Activated naive CD4-positive, alpha-beta T cell treated with anti-CD3 and anti-CD28 coated beads, Interleukin-2, amount 50 U/mL, for 24 hours (primary cell): ENCODE measurements around the gene FZR1.
A peak's percentile ranks its signal among the peaks of the same experiment; 100 is the strongest.
"Not testable (repeated sequence)": the region's sequence is repeated elsewhere in the genome, so short reads cannot be mapped to it uniquely, and the experiment has no call there.

Experiments used
- H3K27ac Mint-ChIP-seq: one replicate; pipeline ENCODE4 v1.8.0; 2021; ENCODE audit warnings: mild to moderate bottlenecking, mixed read lengths
- H3K27me3 Mint-ChIP-seq: one replicate; pipeline ENCODE4 v1.8.0; 2021; ENCODE audit warnings: mixed read lengths
- H3K36me3 Mint-ChIP-seq: one replicate; pipeline ENCODE4 v1.8.0; 2021; ENCODE audit warnings: mixed read lengths
- H3K4me1 Mint-ChIP-seq: one replicate; pipeline ENCODE4 v1.8.0; 2021; ENCODE audit warnings: mixed read lengths
- H3K4me3 Mint-ChIP-seq: one replicate; pipeline ENCODE4 v1.8.0; 2021; ENCODE audit warnings: mild to moderate bottlenecking, mixed read lengths
- H3K9me3 Mint-ChIP-seq: one replicate; pipeline ENCODE4 v1.8.0; 2021; ENCODE audit warnings: mixed read lengths

Gene FZR1

GRCh38 chr19:3501780-3502179 is 4.3 kb upstream of the FZR1 start:
- Mint-ChIP-seq H3K27me3 (no peaks in the 10 kb centered on the region), H3K36me3 (peaks cover 4% of the 10 kb centered on the region), H3K9me3 (no peaks in the 10 kb centered on the region), H3K4me3 (no peak overlapping the region), H3K27ac (no peak overlapping the region), H3K4me1 (peaks cover 40% of the 10 kb centered on the region)

DNA sequence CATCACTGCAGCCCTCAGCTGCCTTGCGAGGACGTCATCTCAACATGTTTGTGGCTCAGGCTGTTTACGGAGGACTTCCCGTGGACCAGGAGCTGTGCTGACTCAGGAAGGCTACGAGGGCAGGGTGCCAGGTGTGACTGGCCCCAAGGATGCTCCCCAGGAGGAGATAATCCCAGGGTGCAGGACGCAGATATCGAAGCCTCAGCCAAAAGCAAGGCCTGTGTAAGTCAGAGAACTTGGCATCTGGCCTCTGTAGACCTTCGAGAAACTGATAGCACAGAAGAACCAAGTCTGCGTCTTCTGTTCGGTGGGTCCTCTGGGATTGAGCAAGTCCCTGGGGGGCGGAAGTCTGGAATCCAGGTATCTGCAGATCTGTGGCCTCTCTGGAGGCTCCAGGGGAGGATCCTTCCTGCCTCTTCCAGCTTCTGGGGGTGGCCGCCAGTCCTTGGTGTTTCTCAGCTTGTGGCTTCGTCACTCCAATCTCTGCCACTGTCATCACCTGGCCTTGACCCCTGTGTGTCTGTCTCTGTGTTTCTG is 3.0 kb upstream of the FZR1 start:
- H3K27ac Mint-ChIP-seq = no peak overlapping the region
- H3K4me3 Mint-ChIP-seq = no peak overlapping the region
- H3K4me1 Mint-ChIP-seq = peaks cover 40% of the 10 kb centered on the region

GRCh38 chr19:3504735-3505134 is 1.4 kb upstream of the FZR1 start:
- peaks cover 4% of the 10 kb centered on the region for H3K36me3 Mint-ChIP-seq
- peaks cover 45% of the 10 kb centered on the region for H3K4me1 Mint-ChIP-seq
- H3K27ac Mint-ChIP-seq = peak overlapping the region; percentile 35
- no peaks in the 10 kb centered on the region for H3K9me3 Mint-ChIP-seq
- no peaks in the 10 kb centered on the region for H3K27me3 Mint-ChIP-seq
- H3K4me3 Mint-ChIP-seq = no peak overlapping the region

More for the DNA sequence above, 3.0 kb upstream of the FZR1 start:
- Mint-ChIP-seq H3K27me3 (no peaks in the 10 kb centered on the region), H3K36me3 (no peaks in the 10 kb centered on the region), H3K9me3 (no peaks in the 10 kb centered on the region)

GRCh38 chr19:3506384-3507340 is 551 bp downstream of the FZR1 start:
- H3K27ac Mint-ChIP-seq = peak overlapping the region; percentile 77
- peaks cover 4% of the 10 kb centered on the region for H3K36me3 Mint-ChIP-seq
- H3K4me3 Mint-ChIP-seq = peak overlapping the region; percentile 89
- no peaks in the 10 kb centered on the region for H3K27me3 Mint-ChIP-seq
- peaks cover 48% of the 10 kb centered on the region for H3K4me1 Mint-ChIP-seq
- H3K9me3 Mint-ChIP-seq = no peaks in the 10 kb centered on the region

- Mint-ChIP-seq H3K4me1 (peaks cover 48% of the 10 kb centered on the region), H3K27ac (peak overlapping the region; percentile 65), H3K9me3 (no peaks in the 10 kb centered on the region), H3K27me3 (no peaks in the 10 kb centered on the region), H3K4me3 (peak overlapping the region; percentile 89), H3K36me3 (peaks cover 4% of the 10 kb centered on the region)
Measured at GRCh38 chr19:3507371-3508120, 1.4 kb downstream of the FZR1 start.

GRCh38 chr19:3508121-3508661 is 2.1 kb downstream of the FZR1 start:
- Mint-ChIP-seq H3K4me1 (peaks cover 48% of the 10 kb centered on the region), H3K4me3 (peak overlapping the region; percentile 44)
- not testable (repeated sequence) for H3K27ac Mint-ChIP-seq, H3K36me3 Mint-ChIP-seq, H3K9me3 Mint-ChIP-seq, H3K27me3 Mint-ChIP-seq

DNA sequence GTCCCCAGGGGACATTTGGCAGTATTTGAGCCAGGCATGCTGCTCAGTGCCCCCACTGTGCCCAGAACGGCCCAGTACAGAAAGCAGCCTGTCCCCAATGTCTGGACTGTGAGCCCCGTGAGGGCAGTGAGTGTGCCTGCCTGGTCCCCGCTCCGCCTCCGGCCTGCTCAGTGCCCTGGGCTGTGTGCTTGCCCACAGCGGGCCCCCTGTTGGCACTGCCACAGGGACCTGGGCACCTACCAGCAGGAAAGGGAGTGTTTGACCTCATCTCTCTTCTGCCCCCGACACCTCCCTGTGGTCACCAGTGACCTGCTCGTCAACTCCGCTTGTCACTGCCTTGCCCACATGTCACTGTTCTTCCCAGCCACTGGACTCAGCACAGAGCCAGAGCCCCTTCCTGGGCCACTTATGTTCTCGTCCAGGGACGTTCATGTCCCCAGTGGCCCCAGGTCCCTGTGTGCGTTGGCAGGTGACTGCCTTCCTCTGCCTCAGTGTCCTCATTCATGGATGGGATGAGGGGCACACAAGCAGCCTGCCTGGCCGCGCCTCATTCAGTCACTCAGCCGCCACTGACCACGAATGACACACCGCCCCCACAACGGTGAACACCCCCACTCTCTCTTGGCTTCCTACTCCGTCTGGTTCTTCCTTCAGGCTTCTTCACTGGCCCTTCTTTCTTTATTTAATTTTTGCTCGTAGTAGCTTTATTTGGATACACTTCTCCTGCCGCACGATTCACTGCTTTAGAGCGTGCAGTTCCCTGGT is 2.8 kb downstream of the FZR1 start:
- Mint-ChIP-seq H3K27ac (peak overlapping the region; percentile 82), H3K4me3 (peak overlapping the region; percentile 71), H3K36me3 (peaks cover 4% of the 10 kb centered on the region), H3K9me3 (no peaks in the 10 kb centered on the region), H3K27me3 (no peaks in the 10 kb centered on the region), H3K4me1 (peaks cover 52% of the 10 kb centered on the region)

DNA sequence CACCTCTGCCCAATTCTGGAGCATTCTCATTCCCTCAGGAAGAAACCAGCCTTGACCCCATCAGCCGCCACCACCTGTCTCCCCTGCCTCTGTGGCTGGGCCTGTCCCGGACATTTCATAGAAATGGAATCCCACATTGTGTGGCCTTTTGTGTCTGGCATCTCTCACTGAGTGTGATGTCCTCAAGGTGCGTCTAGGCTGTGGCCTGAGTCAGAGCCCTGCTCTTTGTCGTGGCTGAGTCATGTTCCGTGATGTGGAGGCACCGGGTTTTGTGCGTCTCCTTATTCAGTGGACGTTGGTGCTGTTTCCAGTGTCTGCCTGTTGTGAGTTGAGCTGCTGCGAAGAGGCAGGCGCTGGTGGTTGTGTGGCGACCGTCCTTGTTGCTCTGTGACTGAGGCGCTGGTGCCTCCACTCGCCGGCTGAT is 3.5 kb downstream of the FZR1 start:
- H3K9me3 Mint-ChIP-seq = no peaks in the 10 kb centered on the region
- peaks cover 56% of the 10 kb centered on the region for H3K4me1 Mint-ChIP-seq
- H3K4me3 Mint-ChIP-seq = peak overlapping the region; percentile 71
- peaks cover 4% of the 10 kb centered on the region for H3K36me3 Mint-ChIP-seq
- H3K27ac Mint-ChIP-seq = peak overlapping the region; percentile 61
- no peaks in the 10 kb centered on the region for H3K27me3 Mint-ChIP-seq

DNA sequence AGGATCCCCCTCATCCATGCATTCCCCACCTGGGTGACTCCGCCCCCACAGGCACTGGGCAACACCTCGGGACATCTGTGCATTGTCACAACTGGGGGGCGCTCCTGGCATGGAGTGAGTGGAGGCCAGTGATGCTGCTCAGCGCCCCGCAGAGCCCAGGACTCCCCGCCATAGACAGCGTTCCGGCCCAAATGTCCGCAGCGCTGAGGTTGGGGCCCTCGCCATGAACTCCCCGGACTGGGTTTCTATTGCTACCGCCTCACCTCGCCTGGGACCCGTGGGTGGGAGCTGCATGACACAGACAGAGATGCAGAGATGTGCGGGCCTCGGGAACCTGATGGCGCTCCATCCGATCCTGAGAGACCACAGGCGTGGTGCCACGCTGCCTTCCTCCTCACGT is 4.6 kb downstream of the FZR1 start:
- Mint-ChIP-seq H3K9me3 (no peaks in the 10 kb centered on the region), H3K4me1 (peaks cover 56% of the 10 kb centered on the region), H3K27me3 (no peaks in the 10 kb centered on the region), H3K4me3 (no peak overlapping the region), H3K27ac (no peak overlapping the region), H3K36me3 (peaks cover 4% of the 10 kb centered on the region)

GRCh38 chr19:3511506-3512251 is 5.6 kb downstream of the FZR1 start:
- no peak overlapping the region for H3K27ac Mint-ChIP-seq
- no peak overlapping the region for H3K4me3 Mint-ChIP-seq
- no peaks in the 10 kb centered on the region for H3K27me3 Mint-ChIP-seq
- H3K4me1 Mint-ChIP-seq = peaks cover 63% of the 10 kb centered on the region
- peaks cover 4% of the 10 kb centered on the region for H3K36me3 Mint-ChIP-seq
- no peaks in the 10 kb centered on the region for H3K9me3 Mint-ChIP-seq

DNA sequence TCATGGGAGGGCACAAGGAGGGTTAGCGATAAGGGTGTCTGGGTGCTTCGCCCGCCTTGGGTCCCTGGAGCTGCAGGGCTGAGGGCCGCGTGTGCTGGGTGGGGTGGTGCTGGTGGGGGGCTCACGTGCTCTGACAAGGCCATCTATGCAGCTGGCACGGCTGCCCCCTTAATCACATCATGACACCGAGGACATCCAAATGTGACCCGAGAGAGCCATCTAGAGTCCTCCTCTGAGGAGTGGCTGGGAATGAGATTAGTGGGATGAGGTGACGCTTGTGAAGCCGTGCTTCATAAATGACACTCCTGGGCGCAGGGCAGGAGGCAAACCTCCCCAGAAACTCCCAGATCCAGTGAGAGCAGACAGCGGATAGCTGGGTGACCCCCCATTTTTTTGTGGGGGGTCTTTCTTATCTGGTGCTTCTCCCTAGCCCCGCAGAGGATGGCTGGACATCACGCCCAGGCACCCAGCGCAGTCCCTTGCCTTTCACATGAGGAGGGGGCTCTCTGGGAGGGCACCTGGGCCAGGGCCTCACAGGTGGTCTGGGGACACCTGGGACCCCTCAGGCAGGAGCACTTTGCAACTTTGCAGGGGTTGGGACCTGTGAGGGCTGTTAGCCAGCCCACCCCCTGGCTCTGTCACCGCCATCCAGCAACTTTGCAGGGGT is 6.6 kb downstream of the FZR1 start:
- H3K27me3 Mint-ChIP-seq = no peaks in the 10 kb centered on the region
- no peak overlapping the region for H3K27ac Mint-ChIP-seq
- H3K36me3 Mint-ChIP-seq = peaks cover 4% of the 10 kb centered on the region
- peaks cover 58% of the 10 kb centered on the region for H3K4me1 Mint-ChIP-seq
- H3K9me3 Mint-ChIP-seq = no peaks in the 10 kb centered on the region
- H3K4me3 Mint-ChIP-seq = no peak overlapping the region

DNA sequence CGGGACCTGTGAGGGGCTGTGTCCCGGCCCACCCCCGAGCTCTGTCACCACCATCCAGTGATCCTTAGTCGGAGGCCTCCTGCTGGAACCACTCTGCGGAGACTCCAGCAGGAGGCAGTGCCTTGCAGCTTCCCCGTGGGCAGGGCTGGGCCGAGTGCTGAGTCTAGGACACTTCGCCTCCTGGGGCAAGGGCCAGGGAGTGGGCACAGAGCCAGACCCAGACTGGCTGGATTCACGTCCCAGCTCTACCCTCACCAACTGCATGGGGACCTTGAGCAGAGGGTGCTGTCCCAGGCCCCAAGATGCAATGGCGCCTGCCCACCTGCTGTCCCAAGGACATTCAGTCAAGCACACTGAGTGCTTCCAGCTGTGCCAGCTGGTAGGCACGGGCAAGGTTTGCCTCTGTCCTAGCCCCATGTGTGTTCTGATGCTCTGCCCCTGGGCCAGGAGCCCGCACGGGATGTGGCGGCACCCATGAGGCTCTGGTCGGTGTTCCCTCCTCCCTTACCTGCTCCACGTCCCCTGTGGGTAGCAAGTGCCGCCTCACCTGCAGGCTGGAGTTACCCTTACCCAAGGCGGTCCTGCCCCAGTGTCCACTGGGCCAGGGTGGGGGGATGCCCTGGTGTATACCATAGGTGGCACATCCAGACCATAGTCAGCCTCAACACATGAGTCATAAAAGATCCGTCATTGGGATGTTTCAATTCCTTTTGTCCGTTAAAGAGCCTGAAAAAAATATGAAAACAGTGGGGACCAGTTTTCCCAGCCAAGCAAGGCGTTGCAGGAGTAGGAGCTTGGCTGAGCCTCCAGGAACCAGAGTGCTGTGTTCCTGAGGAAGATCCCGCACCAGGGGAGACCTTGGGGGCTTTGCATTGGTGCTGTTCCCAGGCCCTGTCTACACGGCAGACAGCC is 7.4 kb downstream of the FZR1 start:
- no peak overlapping the region for H3K4me3 Mint-ChIP-seq
- no peaks in the 10 kb centered on the region for H3K27me3 Mint-ChIP-seq
- peaks cover 55% of the 10 kb centered on the region for H3K4me1 Mint-ChIP-seq
- no peak overlapping the region for H3K27ac Mint-ChIP-seq
- H3K36me3 Mint-ChIP-seq = peaks cover 4% of the 10 kb centered on the region
- no peaks in the 10 kb centered on the region for H3K9me3 Mint-ChIP-seq

GRCh38 chr19:3514930-3515329 is 8.8 kb downstream of the FZR1 start:
- H3K27me3 Mint-ChIP-seq = no peaks in the 10 kb centered on the region
- no peaks in the 10 kb centered on the region for H3K36me3 Mint-ChIP-seq
- no peak overlapping the region for H3K27ac Mint-ChIP-seq
- peaks cover 41% of the 10 kb centered on the region for H3K4me1 Mint-ChIP-seq
- no peaks in the 10 kb centered on the region for H3K9me3 Mint-ChIP-seq
- no peak overlapping the region for H3K4me3 Mint-ChIP-seq
